Cardiac muscle cell (in vitro differentiated cells and primary cell): ENCODE data around the gene AMPD2. TPM values are rescaled to one million over a fixed set of nuclear protein-coding genes. Genes with fewer than 3 reads are reported as not detected.
"Not testable (repeated sequence)": the region's sequence is repeated elsewhere in the genome, so short reads cannot be mapped to it uniquely, and the experiment has no call there.

Experiments
- DNase-seq, 2 donors: peaks; one replicate each; pipeline versions ENCODE4 v3.0.0 to v3.0.0-alpha.2; 2010 to 2017; ENCODE audit warnings: low read depth in 1 of 2, low spot score in 1 of 2
- H3K27ac ChIP-seq: fragments of 200-600 bp; sonication (generic); 2 replicates; pipeline ENCODE4 v1.5.1; 2016
- H3K27me3 ChIP-seq: fragments of 200-600 bp; sonication (generic); 2 replicates; pipeline ENCODE4 v1.6.0; 2016; ENCODE audit warnings: control low read depth
- H3K36me3 ChIP-seq: fragments of 200-600 bp; sonication (generic); 2 replicates; pipeline ENCODE4 v1.5.1; 2016; ENCODE audit warnings: control low read depth
- H3K4me1 ChIP-seq: fragments of 200-600 bp; sonication (generic); 2 replicates; pipeline ENCODE4 v1.8.1; 2017; ENCODE audit warnings: low read depth, mild to moderate bottlenecking, mixed run types
- H3K4me3 ChIP-seq: fragments of 200-600 bp; sonication (generic); 2 replicates; pipeline ENCODE4 v1.5.1; 2016; ENCODE audit warnings: mild to moderate bottlenecking
- H3K9me3 ChIP-seq: fragments of 200-600 bp; sonication (generic); 2 replicates; pipeline ENCODE4 v1.5.1; 2017; ENCODE audit warnings: low read depth, mild to moderate bottlenecking, control low read depth
- polyA plus RNA-seq: library from polyadenylated mRNA; unstranded; fragments of >200 nt; fragmentation: Nextera tagmentation; extraction: Ambion mirVana; gene quantifications from 2 replicates; pipeline ENCODE4 v1.2.1, GENCODE V29; 2016
- total RNA-seq: library from RNA; depleted of rRNA; stranded (reverse); fragments of >200 nt; gene quantifications from 2 replicates; pipeline ENCODE4 v1.2.3, GENCODE V29; 2016
- TF ChIP-seq, protein P1 (sequence below): IDR thresholded peaks from 2 replicates; pipeline ENCODE4 v1.5.1; 2012; ENCODE audit warnings: low read depth, mild to moderate bottlenecking, low read length

The AMPD2 gene
- total and polyA plus RNA-seq, 2 experiments from 2014 or later = 47.9 to 116 TPM

DNA sequence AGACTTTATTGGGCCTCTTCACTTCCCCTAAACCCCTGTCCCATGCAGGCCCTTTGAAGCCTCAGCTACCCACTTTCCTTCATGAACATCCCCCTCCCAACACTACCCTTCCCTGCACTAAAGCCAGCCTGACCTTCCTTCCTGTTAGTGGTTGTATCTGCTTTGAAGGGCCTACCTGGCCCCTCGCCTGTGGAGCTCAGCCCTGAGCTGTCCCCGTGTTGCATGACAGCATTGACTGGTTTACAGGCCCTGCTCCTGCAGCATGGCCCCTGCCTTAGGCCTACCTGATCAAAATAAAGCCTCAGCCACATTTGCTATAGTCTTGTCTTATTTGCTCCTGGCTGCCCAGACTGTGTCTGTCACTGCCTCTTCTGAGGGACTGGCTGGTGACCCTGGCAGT is 41.8 kb downstream of the AMPD2 start:
- no peak overlapping the region for H3K27ac ChIP-seq
- no peak for DNase-seq
- TF ChIP-seq, protein P1, sequence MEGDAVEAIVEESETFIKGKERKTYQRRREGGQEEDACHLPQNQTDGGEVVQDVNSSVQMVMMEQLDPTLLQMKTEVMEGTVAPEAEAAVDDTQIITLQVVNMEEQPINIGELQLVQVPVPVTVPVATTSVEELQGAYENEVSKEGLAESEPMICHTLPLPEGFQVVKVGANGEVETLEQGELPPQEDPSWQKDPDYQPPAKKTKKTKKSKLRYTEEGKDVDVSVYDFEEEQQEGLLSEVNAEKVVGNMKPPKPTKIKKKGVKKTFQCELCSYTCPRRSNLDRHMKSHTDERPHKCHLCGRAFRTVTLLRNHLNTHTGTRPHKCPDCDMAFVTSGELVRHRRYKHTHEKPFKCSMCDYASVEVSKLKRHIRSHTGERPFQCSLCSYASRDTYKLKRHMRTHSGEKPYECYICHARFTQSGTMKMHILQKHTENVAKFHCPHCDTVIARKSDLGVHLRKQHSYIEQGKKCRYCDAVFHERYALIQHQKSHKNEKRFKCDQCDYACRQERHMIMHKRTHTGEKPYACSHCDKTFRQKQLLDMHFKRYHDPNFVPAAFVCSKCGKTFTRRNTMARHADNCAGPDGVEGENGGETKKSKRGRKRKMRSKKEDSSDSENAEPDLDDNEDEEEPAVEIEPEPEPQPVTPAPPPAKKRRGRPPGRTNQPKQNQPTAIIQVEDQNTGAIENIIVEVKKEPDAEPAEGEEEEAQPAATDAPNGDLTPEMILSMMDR = no peak

DNA sequence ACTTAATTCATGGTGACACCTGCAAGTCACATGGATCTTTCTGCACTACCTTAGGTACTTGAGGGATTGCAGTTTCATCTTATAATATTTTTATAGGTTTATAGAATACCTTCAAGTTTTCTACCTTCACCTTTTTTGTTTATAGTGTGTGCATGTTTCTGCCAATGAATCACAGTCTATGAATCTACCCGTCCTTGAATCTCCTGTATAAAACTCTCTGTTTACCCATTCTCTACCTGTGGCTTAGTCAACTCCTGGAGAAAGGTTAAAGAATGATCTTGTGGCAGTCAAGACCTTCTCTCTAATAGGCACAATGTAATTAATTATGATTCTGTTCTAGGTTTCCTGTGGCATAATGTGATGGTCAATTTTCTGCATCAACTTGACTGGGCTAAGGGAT is 45.0 kb downstream of the AMPD2 start:
- H3K27me3 ChIP-seq = no peaks in the 10 kb centered on the region
- no peak for DNase-seq
- H3K4me1 ChIP-seq = no peaks in the 10 kb centered on the region
- H3K36me3 ChIP-seq = peaks cover 5% of the 10 kb centered on the region
- no peaks in the 10 kb centered on the region for H3K9me3 ChIP-seq
- TF ChIP-seq, protein P1 = no peak
- no peak overlapping the region for H3K4me3 ChIP-seq
- no peak overlapping the region for H3K27ac ChIP-seq

More for the DNA sequence above, 41.8 kb downstream of the AMPD2 start:
- H3K27me3 ChIP-seq = no peaks in the 10 kb centered on the region
- H3K4me1 ChIP-seq = no peaks in the 10 kb centered on the region
- peaks cover 5% of the 10 kb centered on the region for H3K36me3 ChIP-seq
- H3K9me3 ChIP-seq = no peaks in the 10 kb centered on the region
- H3K4me3 ChIP-seq = no peak overlapping the region

DNA sequence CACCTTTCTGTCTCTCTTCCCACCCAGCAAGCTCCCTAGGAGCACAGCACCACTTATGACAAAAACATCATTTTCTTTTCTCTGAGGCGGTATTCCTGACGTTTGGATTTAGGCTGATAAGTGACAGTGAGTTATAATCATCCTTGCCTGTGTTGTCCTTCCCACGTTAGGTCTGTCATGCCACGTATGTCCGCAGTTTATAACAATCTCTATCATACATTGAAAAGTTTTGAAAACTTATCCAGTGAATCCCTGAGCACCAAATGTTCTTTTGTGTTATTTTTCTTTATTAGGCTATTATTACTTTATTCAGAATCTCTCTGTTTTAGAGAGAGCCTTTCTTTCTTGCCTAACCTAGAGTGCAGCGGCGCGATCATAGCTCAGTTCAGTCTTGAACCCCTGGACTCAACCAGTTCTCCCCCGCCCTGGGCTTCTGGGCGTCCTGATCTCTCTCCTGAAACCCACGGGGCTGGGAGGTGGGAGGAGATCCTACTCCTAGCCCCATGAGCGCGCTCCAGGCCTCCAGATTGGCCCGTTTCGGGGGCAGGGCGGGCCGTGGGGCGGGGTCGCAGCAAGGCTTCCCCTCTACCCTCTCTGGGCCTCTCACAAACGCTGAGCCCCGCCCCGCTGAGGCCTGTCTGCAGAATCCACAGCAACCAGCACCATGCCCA is 48.0 kb downstream of the AMPD2 start, which contains the start of gene GSTM2:
Gene GSTM2, plus strand, starts transcription at position 606 of the 671 bp plus-strand sequence. Its CDS starts 59 bp downstream, at position 665.
- TF ChIP-seq, protein P1 = no peak
- no peak within 1 kb of the TSS for H3K27ac ChIP-seq
- no peaks in the 10 kb centered on the region for H3K4me1 ChIP-seq
- H3K4me3 ChIP-seq = peak within 1 kb of the TSS; percentile 49
- peak; percentile 93 to 95 for DNase-seq
- H3K27me3 ChIP-seq = no peaks in the 10 kb centered on the region
- H3K9me3 ChIP-seq = no peaks in the 10 kb centered on the region
- no peaks in the 10 kb centered on the region for H3K36me3 ChIP-seq

DNA sequence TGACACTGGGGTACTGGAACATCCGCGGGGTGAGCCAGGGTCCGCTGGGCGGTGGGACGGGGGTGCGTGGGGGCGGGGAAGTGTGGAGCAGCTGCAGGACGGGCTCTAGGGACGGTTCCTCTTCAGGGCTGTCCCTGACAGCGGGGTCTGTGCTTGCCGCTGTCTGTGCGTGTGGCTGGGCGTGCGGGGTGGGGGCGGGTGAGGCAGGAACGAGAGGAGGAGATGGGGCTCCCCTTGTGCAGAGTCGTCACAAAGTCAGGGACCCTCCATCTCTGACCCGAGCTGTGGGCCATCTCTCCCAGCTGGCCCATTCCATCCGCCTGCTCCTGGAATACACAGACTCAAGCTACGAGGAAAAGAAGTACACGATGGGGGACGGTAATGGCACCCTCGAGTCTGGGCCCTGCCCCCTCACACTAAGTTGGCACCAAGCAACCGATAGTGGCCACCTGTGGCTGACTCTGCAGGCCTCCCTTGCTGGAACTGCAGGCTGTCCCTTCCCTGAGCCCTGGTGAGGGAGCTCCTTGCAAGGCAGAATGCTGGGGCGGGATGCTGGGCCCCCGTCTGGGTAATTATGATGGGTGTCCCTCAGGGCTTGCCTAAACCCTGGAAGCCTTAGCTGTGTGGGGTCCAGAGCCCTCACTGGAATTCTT is 48.6 kb downstream of the AMPD2 start:
- H3K4me3 ChIP-seq = peak overlapping the region; percentile 49
- no peaks in the 10 kb centered on the region for H3K4me1 ChIP-seq
- TF ChIP-seq, protein P1 = no peak
- no peaks in the 10 kb centered on the region for H3K9me3 ChIP-seq
- H3K27me3 ChIP-seq = no peaks in the 10 kb centered on the region
- no peak for DNase-seq
- no peaks in the 10 kb centered on the region for H3K36me3 ChIP-seq
- no peak overlapping the region for H3K27ac ChIP-seq

DNA sequence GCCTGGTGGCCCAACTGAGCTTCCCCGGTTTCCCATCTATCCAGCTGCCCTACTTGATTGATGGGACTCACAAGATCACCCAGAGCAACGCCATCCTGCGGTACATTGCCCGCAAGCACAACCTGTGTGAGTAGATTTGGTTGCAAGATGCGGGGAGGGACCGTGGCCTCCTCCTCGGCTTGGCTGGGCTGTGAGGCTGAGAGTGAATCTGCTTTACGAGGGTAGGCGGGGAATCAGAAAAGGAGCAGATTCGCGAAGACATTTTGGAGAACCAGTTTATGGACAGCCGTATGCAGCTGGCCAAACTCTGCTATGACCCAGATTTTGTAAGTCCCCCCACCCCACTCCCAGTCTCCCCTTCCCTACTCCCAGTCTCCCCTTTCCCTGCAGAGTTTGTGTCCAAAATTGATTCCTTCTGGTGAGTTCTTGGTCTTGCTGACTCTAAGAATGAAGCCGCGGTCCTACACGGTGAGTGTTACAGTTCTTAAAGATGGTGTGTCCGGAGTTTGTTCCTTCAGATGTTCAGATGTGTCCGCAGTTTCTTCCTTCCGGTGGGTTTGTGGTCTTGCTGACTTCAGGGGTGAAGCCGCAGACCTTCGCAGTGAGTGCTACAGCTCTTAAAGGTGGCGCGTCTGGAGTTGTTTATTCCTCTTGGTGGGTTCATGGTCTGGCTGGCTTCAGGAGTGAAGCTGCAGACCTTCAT is 49.8 kb downstream of the AMPD2 start:
- H3K27me3 ChIP-seq = no peaks in the 10 kb centered on the region
- no peak for DNase-seq
- no peaks in the 10 kb centered on the region for H3K4me1 ChIP-seq
- H3K4me3 ChIP-seq = no peak overlapping the region
- no peaks in the 10 kb centered on the region for H3K9me3 ChIP-seq
- H3K27ac ChIP-seq = no peak overlapping the region
- TF ChIP-seq, protein P1 = no peak
- no peaks in the 10 kb centered on the region for H3K36me3 ChIP-seq

DNA sequence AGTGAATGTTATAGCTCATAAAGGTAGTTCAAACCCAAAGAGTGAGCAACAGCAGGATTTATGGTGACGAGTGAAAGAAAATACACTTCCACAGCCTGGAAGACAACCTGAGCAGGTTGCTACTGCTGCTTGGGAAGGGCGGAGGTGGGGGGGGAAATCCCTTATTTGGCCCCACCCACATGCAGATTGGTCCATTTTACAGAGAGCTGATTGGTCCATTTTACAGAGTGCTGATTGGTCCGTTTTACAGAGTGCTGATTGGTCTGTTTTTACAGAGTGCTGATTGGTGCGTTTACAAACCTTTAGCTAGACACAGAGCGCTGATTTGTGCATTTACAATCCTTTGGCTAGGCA is 50.3 kb downstream of the AMPD2 start:
- not testable (repeated sequence) for H3K27ac ChIP-seq, H3K36me3 ChIP-seq, DNase-seq, H3K4me1 ChIP-seq, H3K4me3 ChIP-seq, H3K27me3 ChIP-seq, H3K9me3 ChIP-seq
